COLO668 (cell line): Measurements from ENCODE around the gene FKBP2.
A peak's percentile ranks its signal among the peaks of the same experiment; 100 is the strongest.

Source experiments
- DNase-seq: peaks from one replicate; lab custom pipeline; 2025; ENCODE audit not compliant: unreplicated experiment; lab: John Stamatoyannopoulos, UW

Gene FKBP2

DNA sequence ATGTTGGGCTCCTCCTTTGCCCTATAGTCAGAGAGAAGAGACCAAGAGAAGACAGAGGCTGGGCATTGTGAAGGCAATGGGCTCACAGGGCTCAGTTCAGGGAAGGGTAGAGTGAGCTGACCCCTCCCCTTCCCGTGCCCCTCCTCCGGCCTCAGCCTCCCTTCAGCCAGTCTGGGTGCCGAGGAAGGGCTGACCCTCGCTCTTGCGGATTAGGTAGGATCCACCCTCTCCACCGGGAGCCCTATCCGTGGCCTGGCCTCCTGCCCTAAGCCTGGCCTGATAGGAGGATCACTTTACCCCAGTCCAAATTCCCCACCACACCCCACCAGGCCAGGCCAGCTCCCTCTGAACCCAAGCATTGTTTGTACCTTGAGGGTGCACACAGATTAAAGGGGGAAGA is 7.7 kb downstream of the FKBP2 start:
- DNase-seq, result no peak

DNA sequence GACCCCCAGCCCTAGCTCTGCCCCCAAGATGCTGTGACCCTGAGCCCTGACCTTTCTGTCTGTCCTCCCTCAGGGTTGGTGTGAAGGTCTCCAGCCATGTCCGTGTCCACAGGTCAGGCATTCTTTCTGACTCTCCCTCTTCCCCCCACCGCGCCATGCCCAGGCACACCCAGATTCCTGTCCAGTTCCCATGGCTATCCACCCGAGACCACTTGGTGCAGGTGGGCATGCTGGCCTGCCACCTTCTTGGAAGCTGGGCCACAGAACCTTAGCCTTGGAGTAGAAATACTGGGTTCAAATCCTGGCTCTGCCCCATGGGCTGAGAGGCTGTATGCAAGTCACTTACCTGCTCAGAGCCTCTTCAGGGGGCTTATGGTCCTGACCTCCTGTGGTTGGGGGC is 8.1 kb downstream of the FKBP2 start:
- no peak for DNase-seq

DNA sequence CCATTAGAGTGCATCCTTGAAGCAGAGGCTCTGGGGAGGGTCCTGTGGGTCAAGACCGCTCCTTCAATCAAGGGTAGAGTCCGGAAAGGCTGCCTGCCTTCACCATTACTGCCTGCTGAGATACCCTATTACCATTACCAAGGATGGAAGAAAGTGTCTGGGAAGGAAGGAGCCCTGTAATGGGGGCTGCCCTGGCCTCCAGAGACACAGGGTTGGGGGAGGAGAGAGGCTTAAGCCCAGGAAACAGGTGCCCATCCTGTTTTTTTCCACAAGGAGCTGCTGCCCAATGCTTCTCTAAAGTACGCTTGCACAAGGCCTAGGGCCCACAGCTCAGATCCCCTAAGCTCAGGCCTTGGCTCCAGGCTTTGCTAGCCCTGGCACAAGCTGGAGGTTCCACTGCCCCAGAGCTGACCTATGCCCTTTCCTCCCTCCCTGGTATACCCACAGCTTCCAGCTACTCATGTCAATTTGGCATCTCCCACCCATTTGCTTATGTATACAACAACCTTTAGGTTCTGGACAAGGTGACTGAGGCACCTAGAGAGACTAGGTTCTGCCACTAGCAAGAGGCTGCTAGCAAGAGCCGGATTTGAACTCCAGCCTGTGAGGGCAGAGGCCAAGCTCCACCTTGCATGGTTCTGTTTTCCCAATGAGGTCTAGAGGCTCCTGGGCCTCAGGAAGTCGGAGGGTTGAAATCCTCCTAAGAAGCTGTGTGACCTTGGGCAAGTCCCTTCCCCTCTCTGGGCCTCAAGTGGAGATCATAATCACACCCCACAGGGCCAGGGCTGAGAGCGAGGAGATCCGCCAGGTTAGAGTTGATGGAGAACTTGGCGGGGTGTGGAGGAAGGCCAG is 8.9 kb downstream of the FKBP2 start:
- DNase-seq, result no peak

DNA sequence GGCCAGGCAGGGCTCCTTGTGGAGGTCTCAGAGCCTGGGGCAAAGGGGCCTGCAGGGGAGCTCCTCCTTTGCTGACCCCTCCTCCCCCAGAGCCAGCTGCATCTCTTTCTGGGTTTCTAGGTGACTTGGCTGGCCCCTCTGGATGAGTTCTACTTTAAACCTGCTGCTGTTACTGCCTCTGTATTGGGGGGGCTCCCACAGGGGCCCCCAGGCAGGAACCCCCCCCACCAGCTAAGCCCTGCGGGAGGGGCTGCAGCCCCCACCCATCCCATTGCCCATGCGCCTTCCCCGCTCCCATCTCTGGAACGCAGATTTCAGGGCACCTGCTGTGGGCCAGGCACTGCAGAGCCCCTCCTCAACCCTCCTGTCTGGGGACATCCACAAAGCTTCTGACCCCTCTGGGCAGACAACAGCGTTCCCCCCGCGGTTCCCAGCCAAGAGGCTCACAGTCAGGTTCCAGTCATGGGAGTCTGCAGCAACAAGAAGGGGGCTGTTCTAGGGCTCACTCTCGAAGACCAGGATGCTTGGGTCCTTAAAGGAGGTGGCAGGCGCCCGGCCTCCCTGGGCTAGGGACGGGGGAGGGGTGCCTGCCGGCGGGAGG is 9.6 kb downstream of the FKBP2 start:
- no peak for DNase-seq

DNA sequence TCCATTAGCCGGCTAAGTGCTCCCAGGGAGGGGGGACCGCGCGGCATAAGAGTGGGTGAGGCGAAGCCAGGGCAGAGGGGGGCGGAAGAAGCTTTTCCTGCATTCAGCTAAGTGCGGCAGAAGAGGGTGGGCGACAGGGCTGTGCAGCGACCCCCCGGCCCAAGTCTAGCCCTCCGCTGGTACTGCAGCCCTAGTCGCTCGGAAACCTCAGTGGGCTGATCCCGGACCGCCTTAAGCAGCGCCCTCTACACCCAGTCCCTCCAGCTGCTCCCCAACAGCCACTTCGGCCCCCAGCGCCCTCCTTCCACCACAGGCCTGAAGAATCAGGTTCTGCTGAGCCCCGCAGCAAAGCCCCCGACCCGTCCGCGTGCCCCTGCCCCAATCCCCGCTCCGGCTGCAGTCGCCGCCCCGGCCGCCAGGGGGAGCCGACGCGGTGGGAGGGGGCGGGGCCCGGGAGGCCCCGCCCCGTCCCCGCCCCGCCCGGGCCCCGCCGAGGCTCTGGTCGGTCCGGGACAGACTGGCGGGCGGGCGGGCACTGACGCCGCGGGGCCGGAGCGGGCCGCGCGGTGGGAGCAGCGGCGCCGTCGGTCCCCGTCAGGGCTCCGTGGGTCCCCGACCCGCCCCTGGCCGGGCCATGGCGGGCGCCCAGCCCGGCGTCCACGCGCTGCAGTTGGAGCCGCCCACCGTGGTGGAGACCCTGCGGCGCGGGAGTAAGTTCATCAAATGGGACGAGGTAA is 10.3 kb downstream of the FKBP2 start, which contains the start of gene PLCB3:
PLCB3 (plus strand) TSS at position 515 of the 737 bp plus-strand sequence; CDS start at position 635, 120 bp downstream.
- peak; percentile 47 for DNase-seq

DNA sequence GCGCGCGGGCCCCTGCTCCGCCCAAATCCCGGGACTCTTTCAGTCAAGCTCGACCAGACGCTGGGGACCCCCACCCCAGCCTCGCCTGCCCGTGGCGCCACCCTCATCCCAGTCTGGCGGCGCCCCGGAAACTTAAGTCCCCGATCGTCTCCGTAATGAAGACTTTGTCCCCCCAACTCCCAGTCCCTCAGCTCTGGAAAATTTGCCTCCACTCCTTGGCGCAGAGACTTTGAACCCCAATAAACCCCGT is 10.8 kb downstream of the FKBP2 start:
- DNase-seq, result no peak

DNA sequence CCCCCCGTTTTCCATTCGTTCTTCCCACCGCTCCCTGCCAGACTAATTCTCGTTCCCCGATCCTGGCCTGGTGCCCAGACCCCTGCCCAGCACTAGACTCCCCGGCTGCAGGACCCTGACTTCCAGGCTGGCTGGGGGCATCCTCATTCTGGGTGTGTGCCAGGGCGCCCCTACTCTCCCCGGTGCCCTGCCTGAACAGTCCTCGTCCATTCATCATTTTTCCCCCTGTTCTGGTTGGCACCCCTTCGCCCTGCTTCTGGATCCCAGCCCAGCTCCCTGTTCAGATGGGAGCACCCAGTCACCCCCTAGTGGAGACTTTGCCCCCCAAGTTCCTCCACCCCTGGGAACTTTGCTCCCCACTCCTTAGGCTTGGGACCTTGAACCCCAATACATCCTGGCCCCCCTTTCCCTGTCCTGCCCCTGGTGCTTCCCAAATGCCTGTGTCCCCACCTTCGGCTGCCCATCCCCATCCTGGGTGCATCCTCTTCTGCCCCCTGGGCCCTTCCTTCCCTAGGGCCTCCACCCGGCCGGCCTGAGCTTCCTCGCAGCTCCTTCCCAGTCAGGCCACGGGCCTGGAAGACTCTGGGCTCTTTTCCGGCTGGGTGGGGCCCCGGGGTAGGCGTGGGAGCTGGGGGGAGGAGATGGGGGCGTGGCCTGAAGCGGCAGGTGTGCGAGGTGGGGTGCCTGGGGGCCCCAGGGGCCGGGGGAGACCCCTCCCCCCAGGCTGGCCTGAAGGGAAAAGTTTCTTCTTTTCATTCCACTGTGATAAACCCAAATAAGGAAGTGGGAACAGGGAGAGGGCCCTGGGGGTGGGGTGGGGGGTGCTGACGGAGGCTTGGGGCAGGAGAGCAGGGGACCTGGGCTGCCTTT is 11.3 kb downstream of the FKBP2 start:
- DNase-seq, result peak; percentile 43

DNA sequence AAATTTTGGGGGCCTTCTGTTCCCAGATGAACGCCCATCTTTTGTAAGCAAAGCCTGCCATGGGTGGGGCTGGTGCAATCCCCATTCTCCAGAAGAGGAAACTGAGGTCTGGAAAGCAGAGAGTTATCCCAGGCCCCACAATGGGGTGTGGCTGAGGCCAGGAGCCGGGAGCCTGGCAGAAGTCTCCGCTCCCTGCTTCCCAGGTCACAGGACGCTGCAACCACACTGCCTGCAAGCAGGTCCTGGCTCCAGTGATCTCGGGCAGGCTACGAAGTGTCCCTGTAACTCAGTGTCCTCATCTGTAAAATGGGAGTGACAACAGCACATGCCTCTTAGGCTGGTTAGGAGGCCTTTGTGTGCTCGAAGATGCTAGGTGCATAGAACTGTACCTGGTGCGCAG is 12.1 kb downstream of the FKBP2 start:
- no peak for DNase-seq

DNA sequence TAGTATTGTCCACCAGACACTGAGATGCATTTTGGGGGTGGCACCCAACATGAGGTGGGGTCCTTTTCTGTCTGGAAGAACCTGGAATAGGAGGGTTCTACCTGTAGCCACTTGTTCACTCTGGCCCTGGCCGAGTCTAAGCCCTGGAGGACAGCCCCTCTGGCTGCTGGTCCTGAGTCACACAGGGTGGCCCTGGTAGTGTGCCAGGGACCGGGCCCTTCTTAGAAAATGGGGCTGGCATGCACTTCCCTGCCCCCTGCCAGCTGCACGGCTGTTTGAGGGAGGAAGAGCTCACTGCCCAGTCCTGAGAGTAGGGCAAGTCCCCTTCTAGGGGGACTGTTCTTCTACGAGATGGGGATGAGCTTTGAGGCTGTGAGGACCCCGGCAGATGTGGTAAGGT is 12.6 kb downstream of the FKBP2 start:
- no peak for DNase-seq

DNA sequence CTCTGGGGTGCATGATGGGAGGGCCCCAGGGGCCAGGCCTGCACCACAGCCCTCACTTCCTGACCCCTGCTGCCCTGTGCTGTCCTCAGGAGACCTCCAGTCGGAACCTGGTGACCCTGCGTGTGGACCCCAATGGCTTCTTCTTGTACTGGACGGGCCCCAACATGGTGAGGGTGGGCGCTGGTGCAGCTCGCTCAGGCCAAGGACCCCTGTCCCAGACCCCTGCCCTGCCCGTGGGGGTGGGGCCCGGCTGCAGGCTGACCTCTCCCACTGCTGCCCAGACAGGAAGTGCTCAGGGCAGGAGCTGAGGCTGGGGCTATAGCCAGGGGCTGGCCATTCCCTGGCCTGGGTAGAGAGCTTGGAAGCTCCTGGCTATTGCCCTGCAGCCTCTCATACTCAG is 13.4 kb downstream of the FKBP2 start:
- no peak for DNase-seq

DNA sequence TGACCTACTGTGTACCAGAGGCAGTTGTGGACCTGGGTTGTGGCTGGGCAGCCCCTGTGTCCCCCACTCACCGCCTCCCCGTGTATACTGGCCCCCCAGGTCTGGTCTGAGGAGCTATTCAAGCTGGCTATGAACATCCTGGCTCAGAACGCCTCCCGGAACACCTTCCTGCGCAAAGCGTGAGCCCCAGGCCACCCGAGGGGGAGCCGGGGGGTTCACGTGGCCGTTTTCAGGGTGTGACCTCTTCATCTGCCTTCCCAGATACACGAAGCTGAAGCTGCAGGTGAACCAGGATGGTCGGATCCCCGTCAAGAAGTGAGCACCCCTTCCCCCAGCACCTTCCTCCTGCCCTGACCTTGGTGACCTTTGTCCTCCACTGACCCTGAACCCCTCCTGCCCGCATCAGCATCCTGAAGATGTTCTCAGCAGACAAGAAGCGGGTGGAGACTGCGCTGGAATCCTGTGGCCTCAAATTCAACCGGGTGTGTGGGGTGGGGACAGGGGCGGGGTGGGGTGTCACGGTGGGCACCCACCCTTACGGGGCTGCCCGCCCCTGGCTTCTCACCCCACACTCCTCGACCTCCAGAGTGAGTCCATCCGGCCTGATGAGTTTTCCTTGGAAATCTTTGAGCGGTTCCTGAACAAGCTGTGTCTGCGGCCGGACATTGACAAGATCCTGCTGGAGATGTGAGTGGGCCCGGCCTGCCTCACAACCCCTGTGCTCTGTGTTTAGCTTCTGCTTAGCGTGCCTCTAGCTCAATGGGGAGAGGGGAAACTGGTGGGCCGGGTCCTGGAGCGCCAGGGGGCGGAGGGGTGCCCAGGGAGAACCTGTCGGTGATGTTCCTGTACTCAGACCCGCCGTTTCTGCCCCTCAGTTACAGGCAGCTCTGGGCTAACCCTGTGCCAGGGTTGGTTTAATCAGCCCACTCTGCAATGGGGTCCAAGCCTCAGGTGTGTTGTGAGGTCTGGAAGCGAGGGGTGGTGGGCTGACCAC is 14.5 kb downstream of the FKBP2 start:
- DNase-seq, result no peak

DNA sequence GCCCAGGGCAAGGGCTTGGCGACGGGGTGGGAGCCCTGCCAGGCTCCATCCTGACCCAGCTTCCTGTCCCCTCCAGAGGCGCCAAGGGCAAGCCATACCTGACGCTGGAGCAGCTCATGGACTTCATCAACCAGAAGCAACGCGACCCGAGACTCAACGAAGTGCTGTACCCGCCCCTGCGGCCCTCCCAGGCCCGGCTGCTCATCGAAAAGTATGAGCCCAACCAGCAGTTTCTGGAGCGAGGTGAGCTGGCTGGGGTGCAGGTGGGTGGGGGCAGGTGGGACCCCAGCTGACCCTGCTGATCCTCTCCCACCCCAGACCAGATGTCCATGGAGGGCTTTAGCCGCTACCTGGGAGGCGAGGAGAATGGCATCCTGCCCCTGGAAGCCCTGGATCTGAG is 15.4 kb downstream of the FKBP2 start:
- no peak for DNase-seq

DNA sequence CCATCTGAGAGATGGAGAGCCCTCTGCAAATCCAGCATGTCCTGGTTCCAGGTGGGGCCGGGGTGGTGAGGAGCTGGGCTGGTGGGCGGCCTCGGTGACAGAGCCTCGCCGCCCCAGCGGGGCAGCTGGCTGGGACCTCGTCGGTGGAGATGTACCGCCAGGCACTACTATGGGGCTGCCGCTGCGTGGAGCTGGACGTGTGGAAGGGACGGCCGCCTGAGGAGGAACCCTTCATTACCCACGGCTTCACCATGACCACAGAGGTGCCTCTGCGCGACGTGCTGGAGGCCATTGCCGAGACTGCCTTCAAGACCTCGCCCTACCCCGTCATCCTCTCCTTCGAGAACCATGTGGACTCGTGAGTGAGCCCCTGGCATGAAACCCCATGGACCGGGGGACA is 17.5 kb downstream of the FKBP2 start:
- DNase-seq, result no peak

DNA sequence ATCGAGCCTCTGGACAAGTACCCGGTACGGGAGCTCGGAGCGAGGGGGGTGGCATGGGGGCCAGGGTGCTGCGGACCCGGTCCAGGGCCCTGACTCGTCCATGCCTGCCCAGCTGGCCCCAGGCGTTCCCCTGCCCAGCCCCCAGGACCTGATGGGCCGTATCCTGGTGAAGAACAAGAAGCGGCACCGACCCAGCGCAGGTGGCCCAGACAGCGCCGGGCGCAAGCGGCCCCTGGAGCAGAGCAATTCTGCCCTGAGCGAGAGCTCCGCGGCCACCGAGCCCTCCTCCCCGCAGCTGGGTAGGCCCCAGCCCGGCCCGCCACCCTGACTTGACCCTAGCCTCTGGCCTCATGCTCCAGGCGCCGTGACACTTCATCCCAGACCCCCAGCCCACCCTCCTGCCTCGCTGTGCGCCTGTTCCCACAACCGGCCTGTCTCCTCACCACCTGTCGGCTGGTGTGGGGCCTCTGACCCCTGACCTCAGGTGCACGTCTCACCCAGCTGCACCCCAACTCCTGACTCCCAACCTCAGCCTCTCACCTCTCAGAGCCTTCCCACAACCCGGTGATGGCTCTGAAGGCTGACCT is 18.1 kb downstream of the FKBP2 start:
- no peak for DNase-seq

DNA sequence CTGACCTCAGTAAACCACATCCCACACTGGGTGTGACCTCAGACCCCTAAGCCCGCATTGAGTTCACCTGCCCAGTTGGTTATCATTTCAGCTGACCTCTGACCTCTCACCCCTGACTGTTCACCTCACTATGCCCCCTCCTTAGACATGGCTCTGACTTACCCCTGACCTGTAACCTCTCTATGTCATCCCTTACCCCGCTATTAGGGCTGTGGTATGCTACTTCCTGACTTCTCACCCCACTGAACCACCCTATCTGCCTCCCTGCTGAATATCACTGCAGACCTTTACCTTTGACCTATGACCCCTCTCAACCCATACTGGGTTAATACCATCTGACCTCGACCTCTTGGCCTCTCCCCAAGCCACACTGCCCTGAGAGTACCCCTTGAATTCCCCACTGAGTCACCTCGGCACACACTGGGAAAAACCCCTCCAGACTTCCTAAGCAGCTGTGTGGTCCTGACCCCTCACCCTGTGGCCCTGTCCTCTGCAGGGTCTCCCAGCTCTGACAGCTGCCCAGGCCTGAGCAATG is 18.7 kb downstream of the FKBP2 start:
- no peak for DNase-seq

DNA sequence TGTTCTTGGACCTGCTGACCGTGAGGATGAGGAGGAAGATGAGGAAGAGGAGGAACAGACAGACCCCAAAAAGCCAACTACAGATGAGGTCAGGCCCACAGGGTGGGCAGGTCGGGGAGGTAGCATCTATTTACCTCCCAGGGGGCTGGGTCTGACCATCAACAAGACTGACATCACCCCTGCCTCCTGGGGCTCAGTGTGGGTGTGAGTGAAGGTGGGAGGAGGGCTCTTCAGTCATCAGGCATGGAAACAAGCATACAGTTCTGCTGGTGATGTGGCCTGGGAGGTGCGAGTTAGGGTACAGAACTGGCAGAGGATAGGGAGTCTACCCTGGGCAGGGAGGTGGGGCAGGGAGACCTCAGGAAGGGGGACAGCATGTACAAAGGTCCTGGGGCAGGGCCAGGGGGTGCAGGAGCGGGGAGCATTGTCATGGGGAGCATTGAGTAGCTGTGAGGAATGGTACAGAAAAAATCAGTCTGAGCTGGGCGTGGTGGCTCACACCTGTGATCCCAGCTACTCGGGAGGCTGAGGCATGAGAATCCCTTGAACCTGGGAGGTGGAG is 19.3 kb downstream of the FKBP2 start:
- no peak for DNase-seq

DNA sequence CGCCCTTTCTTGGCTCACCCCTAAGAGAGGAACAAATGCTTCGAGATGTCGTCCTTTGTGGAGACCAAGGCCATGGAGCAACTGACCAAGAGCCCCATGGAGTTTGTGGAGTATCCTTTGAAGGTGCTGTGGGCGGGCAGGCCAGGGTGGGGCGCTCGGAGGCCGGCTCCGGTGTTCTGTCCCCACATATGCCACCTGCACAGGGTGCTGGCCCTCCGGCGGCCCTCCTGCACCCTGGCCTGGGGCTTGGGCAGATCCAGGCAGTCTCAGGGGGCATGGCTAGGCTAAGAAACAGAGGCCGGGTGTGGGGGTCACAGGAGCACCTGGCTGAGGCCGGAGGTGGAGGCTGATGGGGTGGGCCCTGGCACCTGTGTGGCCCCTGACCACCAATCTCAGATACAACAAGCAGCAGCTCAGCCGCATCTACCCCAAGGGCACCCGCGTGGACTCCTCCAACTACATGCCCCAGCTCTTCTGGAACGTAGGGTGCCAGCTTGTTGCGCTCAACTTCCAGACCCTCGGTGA is 20.7 kb downstream of the FKBP2 start:
- DNase-seq, result no peak

DNA sequence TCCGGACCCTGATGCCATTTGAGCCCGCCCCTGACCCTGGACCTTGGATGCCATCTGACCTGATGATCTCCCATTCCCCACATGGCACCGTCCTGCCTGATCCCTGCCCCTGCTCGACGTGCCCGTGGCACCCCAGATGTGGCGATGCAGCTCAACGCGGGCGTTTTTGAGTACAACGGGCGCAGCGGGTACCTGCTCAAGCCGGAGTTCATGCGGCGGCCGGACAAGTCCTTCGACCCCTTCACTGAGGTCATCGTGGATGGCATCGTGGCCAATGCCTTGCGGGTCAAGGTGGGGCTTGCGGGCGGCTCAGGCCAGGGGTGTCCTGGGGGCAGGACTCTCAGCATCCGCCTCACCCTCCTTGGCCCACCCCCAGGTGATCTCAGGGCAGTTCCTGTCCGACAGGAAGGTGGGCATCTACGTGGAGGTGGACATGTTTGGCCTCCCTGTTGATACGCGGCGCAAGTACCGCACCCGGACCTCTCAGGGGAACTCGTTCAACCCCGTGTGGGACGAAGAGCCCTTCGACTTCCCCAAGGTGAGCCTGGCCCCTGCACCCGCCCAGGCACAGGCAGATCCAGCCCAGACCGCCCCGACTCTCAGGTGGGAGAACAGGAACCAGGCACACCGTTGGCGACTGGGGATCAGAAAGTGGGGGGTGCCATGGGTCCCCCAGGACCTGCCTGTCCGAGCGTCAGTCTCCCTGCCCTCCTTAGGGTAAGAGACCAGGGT is 21.5 kb downstream of the FKBP2 start:
- no peak for DNase-seq
